BE2C (cell line): ENCODE measurements around the gene SRSF1.
A peak's percentile ranks its signal among the peaks of the same experiment; 100 is the strongest.

Source experiments
- DNase-seq: peaks from one replicate; pipeline ENCODE4 v3.0.0-alpha.2; 2020
- H3K27me3 ChIP-seq: fragments of 250-450 bp; sonication (Bioruptor Pico); 2 replicates; pipeline ENCODE4 v1.5.1; 2020; ENCODE audit warnings: mild to moderate bottlenecking
- H3K36me3 ChIP-seq: fragments of 250-450 bp; sonication (Bioruptor Pico); 2 replicates; pipeline ENCODE4 v1.5.1; 2020; ENCODE audit warnings: mild to moderate bottlenecking
- H3K4me1 ChIP-seq: fragments of 250-450 bp; sonication (Bioruptor Pico); 2 replicates; pipeline ENCODE4 v1.5.1; 2020
- H3K4me3 ChIP-seq: 2 replicates; pipeline ENCODE4 v1.5.1; 2011; ENCODE audit warnings: low read depth, low read length
- H3K9me3 ChIP-seq: fragments of 250-450 bp; sonication (Bioruptor Pico); 2 replicates; pipeline ENCODE4 v1.5.1; 2020
- CTCF ChIP-seq: IDR thresholded peaks from 2 replicates; pipeline ENCODE4 v1.5.1; 2012; ENCODE audit warnings: mild to moderate bottlenecking, low read depth, low read length

SRSF1 gene

GRCh38 chr17:58019521-58019920 is 12.5 kb upstream of the SRSF1 start:
- no peak for DNase-seq
- no peaks in the 10 kb centered on the region for H3K4me1 ChIP-seq
- H3K36me3 ChIP-seq = no peaks in the 10 kb centered on the region
- no peak overlapping the region for H3K4me3 ChIP-seq
- TF ChIP-seq CTCF = no peak
- H3K27me3 ChIP-seq = peaks cover 30% of the 10 kb centered on the region
- no peaks in the 10 kb centered on the region for H3K9me3 ChIP-seq

- no peaks in the 10 kb centered on the region for H3K9me3 ChIP-seq
- H3K27me3 ChIP-seq = peaks cover 30% of the 10 kb centered on the region
- DNase-seq = no peak
- no peak for TF ChIP-seq CTCF
- no peaks in the 10 kb centered on the region for H3K36me3 ChIP-seq
- H3K4me3 ChIP-seq = no peak overlapping the region
- H3K4me1 ChIP-seq = no peaks in the 10 kb centered on the region
Observed at GRCh38 chr17:58019039-58019438, 12.0 kb upstream of the SRSF1 start.

GRCh38 chr17:58010067-58010799 is 3.2 kb upstream of the SRSF1 start:
- Histone ChIP-seq H3K4me1 (no peaks in the 10 kb centered on the region), H3K9me3 (no peaks in the 10 kb centered on the region), H3K27me3 (peaks cover under 1% of the 10 kb centered on the region; the same call in 1 of the 2 replicates), H3K4me3 (no peak overlapping the region), H3K36me3 (peaks cover 14% of the 10 kb centered on the region)
- TF ChIP-seq CTCF = no peak
- no peak for DNase-seq

- peak overlapping the region; percentile 89 for H3K4me3 ChIP-seq
- H3K36me3 ChIP-seq = peaks cover 36% of the 10 kb centered on the region
- no peaks in the 10 kb centered on the region for H3K27me3 ChIP-seq
- no peak for TF ChIP-seq CTCF
- H3K9me3 ChIP-seq = no peaks in the 10 kb centered on the region
- peaks cover 2% of the 10 kb centered on the region; the same call in 1 of the 2 replicates for H3K4me1 ChIP-seq
- no peak for DNase-seq
Observed at GRCh38 chr17:58007781-58008706, 998 bp upstream of the SRSF1 start.

GRCh38 chr17:58006560-58006923 is 504 bp downstream of the SRSF1 start:
- no peaks in the 10 kb centered on the region for H3K9me3 ChIP-seq
- no peaks in the 10 kb centered on the region for H3K27me3 ChIP-seq
- peak overlapping the region; percentile 89 for H3K4me3 ChIP-seq
- H3K36me3 ChIP-seq = peaks cover 51% of the 10 kb centered on the region
- peak; percentile 90 for DNase-seq
- no peak for TF ChIP-seq CTCF
- H3K4me1 ChIP-seq = peaks cover 2% of the 10 kb centered on the region; the same call in 1 of the 2 replicates
